CD4-positive, alpha-beta T cell (primary cell): ENCODE data around the gene XKR3. TPM values are rescaled to one million over a fixed set of nuclear protein-coding genes. Genes with fewer than 3 reads are reported as not detected.

ENCODE experiments used
- ATAC-seq: fragments of 200-7000 bp; cut with Tn5 transposase; one replicate; pipeline ENCODE4 v1.10.0; 2022; ENCODE audit warnings: mild to moderate bottlenecking; ENCODE audit not compliant: poor library complexity
- CTCF ChIA-PET: fragments of 350-600 bp; sonication (Branson Sonifier 250); formaldehyde crosslinking; loops from one replicate; lab custom pipeline; 2021; ENCODE audit warnings: antibody characterized with exemption, inconsistent platforms; lab: Charles Lee
- POLR2A ChIA-PET: fragments of 350-600 bp; sonication (Branson Sonifier 250); formaldehyde crosslinking; loops from one replicate; lab custom pipeline; 2021; ENCODE audit warnings: antibody characterized with exemption, inconsistent platforms; lab: Charles Lee
- DNase-seq, 14 experiments: peaks; one replicate each; pipeline ENCODE4 v3.0.0-alpha.2; 2013 to 2020; ENCODE audit warnings: mixed read lengths in 2 of 14
- H3K27ac ChIP-seq, 2 donors: one replicate each; pipeline versions ENCODE4 v1.5.1 to v1.7.0; 2013; ENCODE audit warnings: low read length in 2 of 2, low read depth in 1 of 2, mild to moderate bottlenecking in 1 of 2
- H3K27me3 ChIP-seq, 2 experiments: 1 replicate in 1 of 2; 2 replicates in 1 of 2; pipeline versions ENCODE4 v1.6.1 to v1.7.0; 2013; ENCODE audit warnings: low read length in 2 of 2, control low read depth in 1 of 2, mild to moderate bottlenecking in 1 of 2, moderate library complexity in 1 of 2; ENCODE audit not compliant: insufficient read depth in 2 of 2, control insufficient read depth in 1 of 2
- H3K36me3 ChIP-seq: one replicate; pipeline ENCODE4 v1.6.1; 2013; ENCODE audit warnings: low read length, control low read depth; ENCODE audit not compliant: insufficient read depth
- H3K4me1 ChIP-seq: one replicate; pipeline ENCODE4 v1.6.1; 2013; ENCODE audit warnings: low read length, control low read depth; ENCODE audit not compliant: insufficient read depth
- H3K4me3 ChIP-seq: one replicate; pipeline ENCODE4 v1.5.1; 2013; ENCODE audit warnings: mild to moderate bottlenecking, low read length, moderate library complexity
- H3K9me3 ChIP-seq, 2 experiments: 1 replicate in 1 of 2; 2 replicates in 1 of 2; pipeline versions ENCODE4 v1.6.1 to v1.7.0; 2013; ENCODE audit warnings: low read length in 2 of 2, mild to moderate bottlenecking in 2 of 2, control low read depth in 1 of 2, moderate library complexity in 1 of 2; ENCODE audit not compliant: control insufficient read depth in 1 of 2, insufficient read depth in 1 of 2
- H3K27ac Mint-ChIP-seq: one replicate; pipeline ENCODE4 v1.8.0; 2020; ENCODE audit warnings: mixed read lengths
- H3K27me3 Mint-ChIP-seq: one replicate; pipeline ENCODE4 v1.8.0; 2021; ENCODE audit warnings: mixed read lengths
- H3K36me3 Mint-ChIP-seq: one replicate; pipeline ENCODE4 v1.8.0; 2021; ENCODE audit warnings: low read depth, mixed read lengths
- H3K4me1 Mint-ChIP-seq: one replicate; pipeline ENCODE4 v1.8.0; 2021; ENCODE audit warnings: low read depth, mixed read lengths
- H3K4me3 Mint-ChIP-seq: one replicate; pipeline ENCODE4 v1.8.0; 2020; ENCODE audit warnings: mild to moderate bottlenecking, mixed read lengths
- H3K9me3 Mint-ChIP-seq: one replicate; pipeline ENCODE4 v1.8.0; 2020; ENCODE audit warnings: mixed read lengths
- intact Hi-C, 2 experiments: fragments of 100-400 bp; cut with DNase I in 1 of 2; cut with micrococcal nuclease in 1 of 2; formaldehyde crosslinking; loops; one replicate each; pipeline versions ENCODE4 v1.15.1 to v1.9.0; 2023 to 2025; cut with DNase I, micrococcal nuclease
- total RNA-seq, 174 experiments: library from RNA in 2 of 174; stranded (reverse) in 2 of 174; gene quantifications; one replicate each; pipeline ENCODE4 v1.2.3 and lab custom pipeline; 2021 to 2026
- TF ChIP-seq, protein P1 (sequence below): fragments of 200-600 bp; IDR thresholded peaks from one replicate; pipeline ENCODE4 v1.8.0; 2022; ENCODE audit warnings: antibody characterized with exemption, mild to moderate bottlenecking

XKR3 gene
- total RNA-seq, 2 experiments from 2014 or later, result not detected

DNA sequence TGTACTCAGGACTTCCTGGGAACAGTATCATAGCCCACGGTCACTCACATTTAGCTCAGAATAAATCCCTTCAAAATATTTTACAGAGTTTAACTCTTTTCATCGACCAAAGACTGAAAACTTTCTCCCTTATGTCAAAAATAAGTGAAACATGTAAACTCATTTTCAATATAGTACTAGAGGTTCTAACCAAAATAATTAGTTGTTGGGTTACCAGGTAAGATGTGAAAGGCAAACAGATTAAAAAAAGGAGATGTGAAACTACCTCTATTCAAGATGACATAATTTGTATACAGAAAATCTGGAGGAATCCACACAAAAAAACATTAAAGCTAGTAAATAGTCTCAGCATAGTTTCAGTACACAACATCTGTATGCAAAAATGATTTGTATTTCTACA, 20.3 kb downstream of the XKR3 start:
- H3K36me3 ChIP-seq, result no peaks in the 10 kb centered on the region
- Mint-ChIP-seq H3K27me3 (no peaks in the 10 kb centered on the region), H3K4me1 (no peaks in the 10 kb centered on the region), H3K27ac (no peak overlapping the region), H3K4me3 (no peak overlapping the region), H3K36me3 (no peaks in the 10 kb centered on the region), H3K9me3 (no peaks in the 10 kb centered on the region)
- intact Hi-C loops, result no loop called here
- no peaks in the 10 kb centered on the region for H3K27me3 ChIP-seq
- ChIA-PET CTCF (no interaction called here), POLR2A (no interaction called here)
- no peaks in the 10 kb centered on the region for H3K4me1 ChIP-seq
- no peaks in the 10 kb centered on the region for H3K9me3 ChIP-seq
- DNase-seq, result no peak
- H3K27ac ChIP-seq, result no peak overlapping the region
- TF ChIP-seq, protein P1, sequence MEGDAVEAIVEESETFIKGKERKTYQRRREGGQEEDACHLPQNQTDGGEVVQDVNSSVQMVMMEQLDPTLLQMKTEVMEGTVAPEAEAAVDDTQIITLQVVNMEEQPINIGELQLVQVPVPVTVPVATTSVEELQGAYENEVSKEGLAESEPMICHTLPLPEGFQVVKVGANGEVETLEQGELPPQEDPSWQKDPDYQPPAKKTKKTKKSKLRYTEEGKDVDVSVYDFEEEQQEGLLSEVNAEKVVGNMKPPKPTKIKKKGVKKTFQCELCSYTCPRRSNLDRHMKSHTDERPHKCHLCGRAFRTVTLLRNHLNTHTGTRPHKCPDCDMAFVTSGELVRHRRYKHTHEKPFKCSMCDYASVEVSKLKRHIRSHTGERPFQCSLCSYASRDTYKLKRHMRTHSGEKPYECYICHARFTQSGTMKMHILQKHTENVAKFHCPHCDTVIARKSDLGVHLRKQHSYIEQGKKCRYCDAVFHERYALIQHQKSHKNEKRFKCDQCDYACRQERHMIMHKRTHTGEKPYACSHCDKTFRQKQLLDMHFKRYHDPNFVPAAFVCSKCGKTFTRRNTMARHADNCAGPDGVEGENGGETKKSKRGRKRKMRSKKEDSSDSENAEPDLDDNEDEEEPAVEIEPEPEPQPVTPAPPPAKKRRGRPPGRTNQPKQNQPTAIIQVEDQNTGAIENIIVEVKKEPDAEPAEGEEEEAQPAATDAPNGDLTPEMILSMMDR, result no peak
- no peak for ATAC-seq
- H3K4me3 ChIP-seq, result no peak overlapping the region

DNA sequence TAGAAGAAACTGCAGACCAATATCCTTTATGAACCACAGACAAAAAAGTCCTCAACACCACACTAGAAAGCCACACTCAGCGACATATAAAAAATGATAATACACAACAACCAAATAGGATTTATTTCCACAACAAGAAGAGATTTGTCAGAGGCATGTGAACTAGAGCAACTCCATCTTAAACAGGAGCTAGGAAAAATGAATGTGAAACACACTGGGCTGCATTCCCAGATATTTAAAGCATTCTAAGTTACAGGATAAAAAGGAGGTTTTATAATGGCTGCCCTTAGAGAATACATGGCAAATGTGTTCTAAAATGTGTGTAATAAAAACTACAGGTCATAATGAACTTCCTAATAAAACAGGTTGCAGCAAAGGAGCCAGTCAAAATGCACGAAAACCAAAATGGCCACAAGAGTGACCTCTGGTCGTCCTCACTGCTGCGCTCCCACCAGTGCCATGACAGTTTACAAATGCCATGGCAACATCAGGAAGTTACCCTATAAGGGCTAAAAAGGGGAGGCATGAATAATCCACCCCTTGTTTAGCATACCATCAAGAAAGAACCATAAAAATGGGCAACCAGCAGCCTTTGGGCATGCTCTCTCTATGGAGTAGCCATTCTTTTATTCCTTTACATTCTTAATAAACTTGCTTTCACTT, 21.8 kb downstream of the XKR3 start:
- ChIA-PET POLR2A (no interaction called here), CTCF (no interaction called here)
- H3K27ac Mint-ChIP-seq, result no peak overlapping the region
- DNase-seq (no peak), ATAC-seq (no peak)
- intact Hi-C loops, result no loop called here
- no peaks in the 10 kb centered on the region for H3K9me3 ChIP-seq
- H3K27me3 ChIP-seq, result no peaks in the 10 kb centered on the region
- no peaks in the 10 kb centered on the region for H3K9me3 Mint-ChIP-seq
- no peaks in the 10 kb centered on the region for H3K36me3 Mint-ChIP-seq
- TF ChIP-seq, protein P1, result no peak
- H3K4me1 Mint-ChIP-seq, result no peaks in the 10 kb centered on the region
- H3K4me3 Mint-ChIP-seq, result no peak overlapping the region
- no peaks in the 10 kb centered on the region for H3K36me3 ChIP-seq
- no peak overlapping the region for H3K27ac ChIP-seq
- H3K4me1 ChIP-seq, result no peaks in the 10 kb centered on the region
- H3K27me3 Mint-ChIP-seq, result no peaks in the 10 kb centered on the region
- no peak overlapping the region for H3K4me3 ChIP-seq

DNA sequence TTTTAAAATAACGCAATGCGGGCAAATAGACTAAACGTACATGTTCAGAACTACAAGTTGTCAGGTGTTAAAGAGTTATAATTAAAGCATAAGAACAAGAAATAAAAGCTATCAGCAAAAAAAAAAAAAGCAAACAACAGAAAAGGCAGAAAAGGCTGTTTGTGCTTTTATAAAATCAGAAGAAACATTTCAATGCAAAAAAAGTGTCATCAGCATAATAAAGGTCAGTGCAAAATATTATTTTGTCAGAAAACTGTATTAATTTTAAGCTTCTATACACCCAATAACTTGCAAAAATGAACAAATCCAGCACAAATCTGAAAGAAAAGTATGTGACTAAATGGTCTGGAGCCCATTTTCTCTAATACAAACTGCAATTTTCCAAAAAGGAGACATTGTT, 23.6 kb downstream of the XKR3 start:
- CTCF ChIA-PET, result no interaction called here
- no peak overlapping the region for H3K4me3 Mint-ChIP-seq

More for the DNA sequence above, 23.6 kb downstream of the XKR3 start:
- Mint-ChIP-seq H3K9me3 (no peaks in the 10 kb centered on the region), H3K36me3 (no peaks in the 10 kb centered on the region), H3K27me3 (no peaks in the 10 kb centered on the region), H3K27ac (no peak overlapping the region), H3K4me1 (no peaks in the 10 kb centered on the region)
- H3K9me3 ChIP-seq, result no peaks in the 10 kb centered on the region
- H3K27ac ChIP-seq, result no peak overlapping the region
- TF ChIP-seq, protein P1, result no peak
- no peaks in the 10 kb centered on the region for H3K36me3 ChIP-seq
- H3K4me1 ChIP-seq, result no peaks in the 10 kb centered on the region
- H3K4me3 ChIP-seq, result no peak overlapping the region
- intact Hi-C loops, result no loop called here
- ATAC-seq (no peak), DNase-seq (no peak)
- no peaks in the 10 kb centered on the region for H3K27me3 ChIP-seq
- POLR2A ChIA-PET, result no interaction called here
